ENCODE measurements around the gene TBC1D22A.

Gene TBC1D22A

DNA sequence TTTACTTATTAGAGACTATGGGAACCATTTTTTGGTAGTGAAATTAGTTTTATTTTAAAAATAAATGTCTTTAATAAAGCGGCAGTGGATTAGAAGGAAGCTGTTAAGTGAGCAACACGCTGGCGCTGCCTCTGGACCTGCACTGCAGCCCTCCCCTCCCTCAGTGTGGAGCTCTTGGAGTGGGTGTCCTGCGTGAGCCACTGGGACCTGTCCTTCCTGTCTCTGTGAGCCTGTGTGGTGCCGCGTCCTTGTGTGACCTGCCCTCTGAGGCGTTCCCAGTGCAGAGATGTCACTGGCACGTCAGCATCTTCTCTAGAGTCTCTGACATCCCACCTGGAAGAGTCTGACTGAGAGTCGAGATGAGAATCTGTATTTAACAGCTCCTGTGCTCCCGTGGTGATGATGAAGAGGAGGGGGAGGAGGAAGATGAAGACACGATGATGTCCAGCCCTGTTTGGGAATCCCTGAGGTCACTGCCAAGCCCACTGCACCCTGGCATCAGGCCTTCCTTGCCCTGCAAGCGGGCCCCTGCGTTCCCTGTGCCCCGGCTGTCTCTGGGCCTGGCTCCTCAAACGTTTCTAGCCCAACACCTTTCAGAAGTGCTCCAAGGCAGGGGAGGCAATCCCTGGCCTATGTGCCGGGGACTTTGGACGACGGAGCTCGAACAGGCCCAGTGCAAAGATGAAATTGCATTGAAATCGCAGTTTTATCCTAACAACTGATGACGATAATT lies 271.8 kb downstream of the TBC1D22A start:
- TF ChIP-seq, protein P1, sequence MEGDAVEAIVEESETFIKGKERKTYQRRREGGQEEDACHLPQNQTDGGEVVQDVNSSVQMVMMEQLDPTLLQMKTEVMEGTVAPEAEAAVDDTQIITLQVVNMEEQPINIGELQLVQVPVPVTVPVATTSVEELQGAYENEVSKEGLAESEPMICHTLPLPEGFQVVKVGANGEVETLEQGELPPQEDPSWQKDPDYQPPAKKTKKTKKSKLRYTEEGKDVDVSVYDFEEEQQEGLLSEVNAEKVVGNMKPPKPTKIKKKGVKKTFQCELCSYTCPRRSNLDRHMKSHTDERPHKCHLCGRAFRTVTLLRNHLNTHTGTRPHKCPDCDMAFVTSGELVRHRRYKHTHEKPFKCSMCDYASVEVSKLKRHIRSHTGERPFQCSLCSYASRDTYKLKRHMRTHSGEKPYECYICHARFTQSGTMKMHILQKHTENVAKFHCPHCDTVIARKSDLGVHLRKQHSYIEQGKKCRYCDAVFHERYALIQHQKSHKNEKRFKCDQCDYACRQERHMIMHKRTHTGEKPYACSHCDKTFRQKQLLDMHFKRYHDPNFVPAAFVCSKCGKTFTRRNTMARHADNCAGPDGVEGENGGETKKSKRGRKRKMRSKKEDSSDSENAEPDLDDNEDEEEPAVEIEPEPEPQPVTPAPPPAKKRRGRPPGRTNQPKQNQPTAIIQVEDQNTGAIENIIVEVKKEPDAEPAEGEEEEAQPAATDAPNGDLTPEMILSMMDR (IDR thresholded peaks at IDR 0.05; ENCODE audit: low read depth, low read length, missing control alignments) = no peak
- Histone ChIP-seq H3K27ac (no peak overlapping the region), H3K36me3 (replicated peaks) (no peaks in the 10 kb centered on the region), H3K27me3 (replicated peaks) (no peaks in the 10 kb centered on the region), H3K4me3 (ENCODE audit: low read depth, low read length) (no peak overlapping the region)
- in situ Hi-C loops (cut with HindIII; ENCODE audit: low pct_ligation_motif_present, low sequenced_read_pairs) = no loop called here
- DNase-seq = no peak

DNA sequence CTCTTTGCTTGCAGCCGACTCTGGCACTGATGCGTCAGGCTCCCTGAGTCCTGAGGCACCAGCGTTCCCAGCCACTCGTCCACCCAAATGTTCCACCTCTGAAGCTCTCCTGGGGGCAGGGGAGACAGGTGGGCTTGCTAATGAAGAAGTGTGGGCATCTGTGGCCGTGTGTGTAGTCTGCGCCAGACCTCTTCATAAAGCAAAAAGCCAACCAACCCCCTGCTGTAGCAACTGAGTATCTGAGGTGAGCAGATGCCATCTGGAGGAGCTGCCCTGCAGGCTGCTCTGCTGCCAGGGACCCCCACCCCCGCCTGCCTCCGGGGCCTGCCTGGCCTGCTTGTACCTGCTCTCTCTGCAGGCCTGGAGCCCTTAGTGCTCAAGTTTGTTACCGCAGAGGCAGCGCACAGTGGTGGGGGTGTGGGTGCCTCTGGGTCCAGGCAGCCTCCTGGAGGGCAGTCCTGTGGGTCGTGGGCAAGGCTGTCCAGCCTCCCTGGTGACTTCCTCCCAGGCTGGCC lies 272.5 kb downstream of the TBC1D22A start:
- TF ChIP-seq, protein P1 (IDR thresholded peaks at IDR 0.05; ENCODE audit: low read depth, low read length, missing control alignments) = no peak
- Histone ChIP-seq H3K27ac (no peak overlapping the region), H3K27me3 (replicated peaks) (no peaks in the 10 kb centered on the region), H3K36me3 (replicated peaks) (no peaks in the 10 kb centered on the region), H3K4me3 (ENCODE audit: low read depth, low read length) (no peak overlapping the region)
- in situ Hi-C loops (cut with HindIII; ENCODE audit: low pct_ligation_motif_present, low sequenced_read_pairs) = no loop called here
- DNase-seq = no peak

DNA sequence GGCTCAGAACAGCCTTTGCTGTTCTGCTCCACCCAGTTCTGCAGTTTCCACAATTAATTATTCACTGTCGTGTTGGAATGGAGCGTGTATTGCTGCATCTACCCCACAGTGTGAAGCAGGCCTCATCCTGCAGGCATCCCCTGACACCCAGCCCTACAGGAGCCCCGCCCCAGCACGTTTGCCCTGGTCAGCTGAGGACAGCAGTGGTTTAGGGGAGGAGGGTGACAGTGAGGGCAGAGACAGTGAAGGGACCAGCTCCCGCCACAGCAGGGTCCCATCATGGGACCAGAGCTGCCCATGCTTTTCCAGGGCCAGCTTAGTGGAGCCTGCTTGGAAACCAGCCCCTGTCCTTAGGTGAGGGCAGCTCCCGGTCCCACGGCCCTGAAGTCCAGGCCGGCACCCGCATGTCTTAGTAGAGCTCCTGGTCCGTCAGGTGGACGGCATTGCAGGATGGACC lies 273.0 kb downstream of the TBC1D22A start:
- H3K4me3 ChIP-seq (ENCODE audit: low read depth, low read length) = no peak overlapping the region
- in situ Hi-C loops (cut with HindIII; ENCODE audit: low pct_ligation_motif_present, low sequenced_read_pairs) = no loop called here
- DNase-seq = no peak
- TF ChIP-seq, protein P1 (IDR thresholded peaks at IDR 0.05; ENCODE audit: low read depth, low read length, missing control alignments) = no peak
- H3K36me3 ChIP-seq (replicated peaks) = no peaks in the 10 kb centered on the region
- no peak overlapping the region for H3K27ac ChIP-seq
- H3K27me3 ChIP-seq (replicated peaks) = no peaks in the 10 kb centered on the region

DNA sequence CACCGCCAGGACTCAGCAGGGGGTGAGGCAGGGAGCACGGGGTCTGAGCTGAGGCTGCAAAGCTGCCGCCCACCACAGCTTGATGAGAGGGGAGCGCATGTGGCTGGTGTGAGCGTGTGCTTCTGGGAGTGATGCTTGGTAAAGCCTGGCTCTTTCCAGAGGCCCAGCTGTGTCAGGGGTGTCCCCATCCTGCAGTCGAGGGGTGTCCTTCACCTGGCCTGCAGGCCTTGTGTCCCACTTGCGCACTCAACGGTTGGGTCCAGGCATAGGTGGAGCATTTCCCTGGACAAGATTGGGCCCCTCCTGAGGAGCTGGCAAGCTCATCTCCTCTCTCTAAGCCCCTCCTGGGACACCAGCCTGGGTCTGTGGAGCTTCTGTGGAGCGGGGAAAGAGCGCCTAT lies 273.9 kb downstream of the TBC1D22A start:
- no peak overlapping the region for H3K4me3 ChIP-seq (ENCODE audit: low read depth, low read length)

DNA sequence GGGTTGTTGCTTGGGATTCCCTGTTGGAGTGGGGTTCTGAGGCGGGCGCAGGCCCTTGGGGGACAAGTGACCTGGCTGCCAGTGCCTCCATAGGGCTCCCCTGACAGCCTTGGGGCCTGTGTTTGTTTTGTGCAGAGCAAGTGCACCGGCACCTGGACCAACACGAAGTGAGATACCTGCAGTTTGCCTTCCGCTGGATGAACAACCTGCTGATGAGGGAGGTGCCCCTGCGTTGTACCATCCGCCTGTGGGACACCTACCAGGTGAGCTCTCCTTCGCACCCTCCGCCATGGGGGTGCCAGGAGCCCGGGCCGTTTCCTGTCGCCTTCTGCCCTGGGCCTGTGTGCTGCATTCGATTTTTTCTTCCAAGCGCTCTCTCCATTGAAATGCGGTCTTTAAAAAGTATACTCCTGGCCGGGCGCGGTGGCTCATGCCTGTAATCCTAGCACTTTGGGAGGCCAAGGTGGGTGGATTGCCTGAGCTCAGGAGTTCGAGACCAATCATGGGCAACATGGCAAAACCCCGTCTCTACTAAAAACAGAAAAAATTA lies 274.6 kb downstream of the TBC1D22A start:
- Histone ChIP-seq H3K27me3 (replicated peaks) (no peaks in the 10 kb centered on the region), H3K4me3 (ENCODE audit: low read depth, low read length) (no peak overlapping the region), H3K27ac (no peak overlapping the region), H3K36me3 (replicated peaks) (no peaks in the 10 kb centered on the region)
- TF ChIP-seq, protein P1 (IDR thresholded peaks at IDR 0.05; ENCODE audit: low read depth, low read length, missing control alignments) = no peak
- DNase-seq = no peak
- in situ Hi-C loops (cut with HindIII; ENCODE audit: low pct_ligation_motif_present, low sequenced_read_pairs) = no loop called here

More for the DNA sequence above, 273.9 kb downstream of the TBC1D22A start:
- Histone ChIP-seq H3K27ac (no peak overlapping the region), H3K36me3 (replicated peaks) (no peaks in the 10 kb centered on the region), H3K27me3 (replicated peaks) (no peaks in the 10 kb centered on the region)
- TF ChIP-seq, protein P1 (IDR thresholded peaks at IDR 0.05; ENCODE audit: low read depth, low read length, missing control alignments) = no peak
- in situ Hi-C loops (cut with HindIII; ENCODE audit: low pct_ligation_motif_present, low sequenced_read_pairs) = no loop called here
- DNase-seq = no peak
